Naive thymus-derived CD8-positive, alpha-beta T cell (primary cell): ENCODE data around the gene ZFAND3. TPM values are rescaled to one million over a fixed set of nuclear protein-coding genes. Genes with fewer than 3 reads are reported as not detected.
"Not testable (repeated sequence)": the region's sequence is repeated elsewhere in the genome, so short reads cannot be mapped to it uniquely, and the experiment has no call there.

ENCODE experiments used
- ATAC-seq, 2 donors: fragments of 150-1000 bp; cut with Tn5 transposase in 1 of 2; sonication (Bioruptor Pico), chemical (Tn5 transposase) in 1 of 2; 1 replicate in 1 of 2; 2 replicates in 1 of 2; pipeline ENCODE4 v1.10.0; 2021; ENCODE audit warnings: mild to moderate bottlenecking in 2 of 2, moderate library complexity in 2 of 2
- POLR2A ChIA-PET: fragments of 350-600 bp; sonication (Branson Sonifier 250); formaldehyde crosslinking; loops from one replicate; lab custom pipeline; 2021; ENCODE audit warnings: antibody characterized with exemption; lab: Charles Lee
- DNase-seq, 10 donors: peaks; one replicate each; pipeline versions ENCODE4 v3.0.0 to v3.0.0-alpha.2; 2020 to 2022
- H3K27ac Mint-ChIP-seq, 10 donors: one replicate each; pipeline ENCODE4 v1.8.0; 2020 to 2022; ENCODE audit warnings: mild to moderate bottlenecking in 10 of 10, mixed read lengths in 10 of 10, moderate library complexity in 4 of 10, inconsistent platforms in 1 of 10
- H3K27me3 Mint-ChIP-seq, 5 donors: one replicate each; pipeline ENCODE4 v1.8.0; 2021 to 2022; ENCODE audit warnings: mixed read lengths in 5 of 5
- H3K36me3 Mint-ChIP-seq, 3 donors: one replicate each; pipeline ENCODE4 v1.8.0; 2020 to 2022; ENCODE audit warnings: mixed read lengths in 3 of 3, mild to moderate bottlenecking in 2 of 3, inconsistent platforms in 1 of 3
- H3K4me1 Mint-ChIP-seq, 4 donors: one replicate each; pipeline ENCODE4 v1.8.0; 2021 to 2022; ENCODE audit warnings: mixed read lengths in 4 of 4
- H3K4me3 Mint-ChIP-seq, 10 donors: one replicate each; pipeline ENCODE4 v1.8.0; 2020 to 2022; ENCODE audit warnings: mild to moderate bottlenecking in 10 of 10, mixed read lengths in 10 of 10, moderate library complexity in 6 of 10, inconsistent platforms in 1 of 10
- H3K9me3 Mint-ChIP-seq, 9 donors: one replicate each; pipeline ENCODE4 v1.8.0; 2020 to 2022; ENCODE audit warnings: mixed read lengths in 9 of 9, mild to moderate bottlenecking in 3 of 9, inconsistent platforms in 1 of 9, moderate library complexity in 1 of 9
- polyA plus RNA-seq, 3 donors: library from polyadenylated mRNA; unstranded; fragments of 300-500 nt; fragmentation: Illumina TruSeq; gene quantifications; one replicate each; pipeline ENCODE4 v1.2.3, GENCODE V29; 2021
- total RNA-seq, 8 experiments: library from RNA in 2 of 8; stranded (reverse) in 2 of 8; gene quantifications; one replicate each; pipeline ENCODE4 v1.2.3 and lab custom pipeline; 2021 to 2026

The ZFAND3 gene
- total and polyA plus RNA-seq, 5 experiments from 2014 or later, result 3.7 to 33.8 (median 4.5) TPM

- peaks cover 0 to 6% (median 0%) of the 10 kb centered on the region in 9 donors for H3K9me3 Mint-ChIP-seq
- H3K36me3 Mint-ChIP-seq, result peaks cover 0 to 3% (median 0%) of the 10 kb centered on the region in 3 donors
- DNase-seq (no peak), ATAC-seq (no peak)
- H3K27ac Mint-ChIP-seq, result peak overlapping the region in 1 of 10 donors; percentile 47
- POLR2A ChIA-PET, result no interaction called here
- no peaks in the 10 kb centered on the region for H3K27me3 Mint-ChIP-seq
- H3K4me3 Mint-ChIP-seq, result no peak overlapping the region
- H3K4me1 Mint-ChIP-seq, result peaks cover 26 to 57% (median 54%) of the 10 kb centered on the region in 4 donors
These were observed 173.2 kb downstream of the ZFAND3 start for GRCh38 chr6:37992749-37993148.

- H3K36me3 Mint-ChIP-seq, ATAC-seq, H3K4me3 Mint-ChIP-seq, H3K27ac Mint-ChIP-seq, DNase-seq, H3K27me3 Mint-ChIP-seq, POLR2A ChIA-PET: not testable (repeated sequence)
- peaks cover 0 to 10% (median 2%) of the 10 kb centered on the region in 9 donors for H3K9me3 Mint-ChIP-seq
- H3K4me1 Mint-ChIP-seq, result peaks cover 28 to 57% (median 54%) of the 10 kb centered on the region in 4 donors
These were observed 173.7 kb downstream of the ZFAND3 start for GRCh38 chr6:37993194-37993593.

GRCh38 chr6:37993596-37993995, 174.1 kb downstream of the ZFAND3 start:
- peaks cover 0 to 11% (median 0%) of the 10 kb centered on the region in 3 donors for H3K36me3 Mint-ChIP-seq
- no peak overlapping the region for H3K27ac Mint-ChIP-seq
- H3K27me3 Mint-ChIP-seq, result no peaks in the 10 kb centered on the region
- peaks cover 26 to 55% (median 51%) of the 10 kb centered on the region in 4 donors for H3K4me1 Mint-ChIP-seq
- H3K9me3 Mint-ChIP-seq, result peaks cover 0 to 14% (median 2%) of the 10 kb centered on the region in 9 donors
- POLR2A ChIA-PET, result no interaction called here
- H3K4me3 Mint-ChIP-seq, result no peak overlapping the region
- ATAC-seq (no peak), DNase-seq (no peak)

- no peaks in the 10 kb centered on the region for H3K27me3 Mint-ChIP-seq
- ATAC-seq, result no peak
- H3K9me3 Mint-ChIP-seq, result peaks cover 0 to 14% (median 3%) of the 10 kb centered on the region in 9 donors
- no peak overlapping the region for H3K27ac Mint-ChIP-seq
- peaks cover 0 to 11% (median under 1%) of the 10 kb centered on the region in 3 donors for H3K36me3 Mint-ChIP-seq
- H3K4me1 Mint-ChIP-seq, result peaks cover 25 to 49% (median 47%) of the 10 kb centered on the region in 4 donors
- POLR2A ChIA-PET, result no interaction called here
- DNase-seq, result no peak
- no peak overlapping the region for H3K4me3 Mint-ChIP-seq
These were observed 174.7 kb downstream of the ZFAND3 start for GRCh38 chr6:37994223-37994622.

GRCh38 chr6:37998366-37998765, 178.8 kb downstream of the ZFAND3 start:
- Mint-ChIP-seq H3K27me3 (no peaks in the 10 kb centered on the region), H3K4me1 (peaks cover 17 to 27% (median 25%) of the 10 kb centered on the region in 4 donors), H3K36me3 (peaks cover 0 to 11% (median 8%) of the 10 kb centered on the region in 3 donors), H3K9me3 (peaks cover 0 to 14% (median 6%) of the 10 kb centered on the region in 9 donors), H3K4me3 (no peak overlapping the region), H3K27ac (no peak overlapping the region)
- ATAC-seq (no peak), DNase-seq (no peak)
- POLR2A ChIA-PET, result interaction anchor here (0.6 kb wide), 1 partner anchor 26 kb away, joined by 5 read pairs; no protein-coding TSS in a partner anchor

DNA sequence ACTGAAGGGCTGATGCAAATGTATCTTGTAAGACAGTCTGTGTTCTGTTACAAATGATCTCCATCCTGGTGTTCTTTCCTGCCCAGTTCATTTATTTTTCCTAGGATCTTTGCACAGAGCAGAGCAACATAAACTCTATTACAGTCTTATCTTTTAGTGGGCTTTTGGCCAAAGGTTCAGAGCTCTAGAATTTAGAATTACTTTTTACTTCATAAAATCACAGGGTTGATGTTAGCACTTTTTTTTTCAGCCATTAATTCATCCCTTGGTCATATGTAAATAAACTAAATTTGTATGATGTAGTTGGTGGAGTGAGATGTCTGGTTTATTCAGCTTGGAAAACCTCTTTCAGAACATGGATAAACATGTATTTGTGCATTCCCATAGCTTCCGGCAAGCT, 181.9 kb downstream of the ZFAND3 start:
- Mint-ChIP-seq H3K36me3 (peaks cover 4 to 11% (median 8%) of the 10 kb centered on the region in 3 donors), H3K27me3 (no peaks in the 10 kb centered on the region), H3K9me3 (peaks cover 0 to 14% (median 6%) of the 10 kb centered on the region in 9 donors), H3K4me3 (no peak overlapping the region), H3K4me1 (peaks cover 19 to 32% (median 25%) of the 10 kb centered on the region in 4 donors), H3K27ac (no peak overlapping the region)
- POLR2A ChIA-PET, result interaction anchor here (0.7 kb wide), 1 partner anchor 10 kb away, joined by 6 read pairs; no protein-coding TSS in a partner anchor
- ATAC-seq (no peak), DNase-seq (no peak)

- Mint-ChIP-seq H3K27me3 (no peaks in the 10 kb centered on the region), H3K36me3 (peaks cover 4 to 7% (median 6%) of the 10 kb centered on the region in 3 donors), H3K4me3 (no peak overlapping the region), H3K27ac (no peak overlapping the region), H3K4me1 (peaks cover 10 to 30% (median 23%) of the 10 kb centered on the region in 4 donors), H3K9me3 (peaks cover 0 to 5% (median 1%) of the 10 kb centered on the region in 9 donors)
- ATAC-seq (no peak), DNase-seq (no peak)
- POLR2A ChIA-PET, result no interaction called here
These were observed 185.4 kb downstream of the ZFAND3 start for GRCh38 chr6:38004908-38005307.

DNA sequence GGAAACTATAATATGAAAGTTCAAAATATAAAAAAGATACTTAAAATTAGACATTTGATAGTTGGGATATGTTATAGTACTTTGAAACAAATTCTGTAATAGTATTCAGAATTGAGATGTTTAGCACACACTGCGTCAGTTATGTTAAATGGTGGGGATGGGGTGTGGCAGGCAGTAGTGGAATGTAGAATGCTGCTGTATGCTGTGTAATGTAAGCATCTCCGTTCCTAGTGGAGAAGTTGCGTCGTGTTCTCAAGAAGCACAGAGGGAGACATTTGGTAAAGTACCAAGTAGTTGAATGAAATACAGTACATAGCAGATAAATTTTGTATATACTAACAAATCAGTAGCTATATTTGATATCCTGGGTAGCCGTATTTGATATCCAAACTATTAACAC, 192.4 kb downstream of the ZFAND3 start:
- no peak overlapping the region for H3K4me3 Mint-ChIP-seq
- POLR2A ChIA-PET, result interaction anchor here (0.7 to 0.9 kb wide), 2 partner anchors 9 to 656 kb away, joined by 4 read pairs; no protein-coding TSS in a partner anchor
- H3K27ac Mint-ChIP-seq, result no peak overlapping the region
- H3K4me1 Mint-ChIP-seq, result peaks cover 13 to 40% (median 32%) of the 10 kb centered on the region in 4 donors
- no peaks in the 10 kb centered on the region for H3K27me3 Mint-ChIP-seq
- ATAC-seq (no peak), DNase-seq (no peak)
- H3K36me3 Mint-ChIP-seq, result peaks cover 0 to 12% (median 11%) of the 10 kb centered on the region in 3 donors
- peaks cover 0 to 16% (median 8%) of the 10 kb centered on the region in 9 donors for H3K9me3 Mint-ChIP-seq

GRCh38 chr6:38012573-38012972, 193.0 kb downstream of the ZFAND3 start:
- Mint-ChIP-seq H3K36me3 (peaks cover 0 to 12% (median 11%) of the 10 kb centered on the region in 3 donors), H3K4me3 (no peak overlapping the region), H3K9me3 (peaks cover 0 to 16% (median 8%) of the 10 kb centered on the region in 9 donors), H3K4me1 (peaks cover 13 to 45% (median 35%) of the 10 kb centered on the region in 4 donors), H3K27me3 (no peaks in the 10 kb centered on the region), H3K27ac (no peak overlapping the region)
- DNase-seq (peak in 5 of 10 donors; percentile 5 to 32 (median 17)), ATAC-seq (peak in 1 of 2 donors; percentile 54)
- POLR2A ChIA-PET, result interaction anchor here (0.7 to 0.9 kb wide), 2 partner anchors 9 to 657 kb away, joined by 4 read pairs; no protein-coding TSS in a partner anchor

DNA sequence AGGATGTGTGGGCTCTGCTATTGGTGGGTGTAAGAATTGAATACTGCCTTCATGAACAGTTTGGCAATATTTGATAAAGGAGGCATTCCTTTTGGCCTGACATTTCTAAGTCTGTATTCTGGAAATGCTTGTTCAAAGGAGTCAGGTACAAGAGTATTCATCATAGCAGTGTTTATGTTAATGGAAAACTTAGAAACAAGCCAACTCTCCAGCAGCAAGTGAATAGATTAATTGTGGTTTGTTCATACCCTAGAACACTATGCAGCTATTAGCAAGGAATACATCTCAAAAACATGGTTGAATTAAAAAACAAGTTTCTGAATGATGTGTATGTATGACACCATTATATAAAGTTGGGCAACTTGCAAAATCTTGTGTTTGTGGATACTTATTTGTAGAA, 195.8 kb downstream of the ZFAND3 start:
- ATAC-seq (no peak), DNase-seq (no peak)
- H3K36me3 Mint-ChIP-seq, result peaks cover 0 to 6% (median under 1%) of the 10 kb centered on the region in 3 donors
- POLR2A ChIA-PET, result no interaction called here
- no peak overlapping the region for H3K27ac Mint-ChIP-seq
- peaks cover 0 to 7% (median 3%) of the 10 kb centered on the region in 9 donors for H3K9me3 Mint-ChIP-seq
- no peak overlapping the region for H3K4me3 Mint-ChIP-seq
- no peaks in the 10 kb centered on the region for H3K27me3 Mint-ChIP-seq
- peaks cover 15 to 46% (median 38%) of the 10 kb centered on the region in 4 donors for H3K4me1 Mint-ChIP-seq

DNA sequence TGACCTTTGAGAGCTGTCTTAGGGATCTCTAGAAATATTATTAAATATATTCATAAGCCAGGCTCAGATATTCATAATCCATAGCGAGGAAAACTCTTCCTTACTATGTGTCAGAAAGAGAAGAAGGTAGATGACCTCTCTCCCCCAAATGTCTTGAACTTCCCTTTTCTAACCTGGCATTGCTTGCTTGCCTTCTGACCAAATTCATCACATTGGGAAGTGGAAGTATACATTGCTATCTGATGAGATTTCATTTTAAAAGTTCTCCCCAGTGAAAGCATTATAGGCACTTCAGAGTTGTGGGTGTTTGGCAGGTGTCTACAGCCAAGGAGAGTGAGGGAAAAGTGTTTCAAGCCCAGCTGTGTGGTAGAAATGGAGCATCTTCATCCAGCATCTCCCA, 197.3 kb downstream of the ZFAND3 start:
- Mint-ChIP-seq H3K9me3 (peaks cover 0 to 2% (median 0%) of the 10 kb centered on the region in 9 donors), H3K27me3 (no peaks in the 10 kb centered on the region), H3K27ac (peak overlapping the region in 1 of 10 donors; percentile 20), H3K4me1 (peaks cover 24 to 57% (median 47%) of the 10 kb centered on the region in 4 donors), H3K36me3 (peaks cover 0 to 2% (median 0%) of the 10 kb centered on the region in 3 donors), H3K4me3 (no peak overlapping the region)
- no peak for ATAC-seq
- POLR2A ChIA-PET, result no interaction called here
- no peak for DNase-seq

- Mint-ChIP-seq H3K27ac (no peak overlapping the region), H3K9me3 (peaks cover 0 to 6% (median 0%) of the 10 kb centered on the region in 9 donors), H3K4me3 (no peak overlapping the region), H3K27me3 (no peaks in the 10 kb centered on the region), H3K4me1 (peaks cover 21 to 61% (median 40%) of the 10 kb centered on the region in 4 donors), H3K36me3 (peaks cover 0 to 2% (median 0%) of the 10 kb centered on the region in 3 donors)
- POLR2A ChIA-PET, result no interaction called here
- DNase-seq (no peak), ATAC-seq (no peak)
These were observed 199.2 kb downstream of the ZFAND3 start for GRCh38 chr6:38018755-38019165.

GRCh38 chr6:38020593-38020992, 201.1 kb downstream of the ZFAND3 start:
- POLR2A ChIA-PET, result interaction anchor here (0.6 kb wide), 1 partner anchor 202 kb away, joined by 3 read pairs; no protein-coding TSS in a partner anchor
- Mint-ChIP-seq H3K9me3 (peaks cover 0 to 18% (median 0%) of the 10 kb centered on the region in 9 donors), H3K36me3 (peaks cover 0 to 9% (median 5%) of the 10 kb centered on the region in 3 donors), H3K27ac (peak overlapping the region in 1 of 10 donors; percentile 68), H3K4me1 (peaks cover 13 to 52% (median 36%) of the 10 kb centered on the region in 4 donors), H3K4me3 (no peak overlapping the region), H3K27me3 (no peaks in the 10 kb centered on the region)
- DNase-seq (no peak), ATAC-seq (no peak)
